K562 (cell line): ENCODE measurements around the gene GAPT.

Experiments
- CREB5 ChIP-seq: fragments of 250-450 bp; sonication (Bioruptor Pico); IDR thresholded peaks from 2 replicates; pipeline ENCODE4 v1.5.0; 2020; ENCODE audit warnings: mild to moderate bottlenecking
- EGR1 ChIP-seq: fragments of 450-650 bp; conservative IDR thresholded peaks from 2 replicates; pipeline ENCODE4 v1.6.1; 2017; ENCODE audit warnings: mild to moderate bottlenecking
- ETV6 ChIP-seq, 3 experiments: fragments of 150-350 bp in 1 of 3; sonication (generic) in 1 of 3; formaldehyde crosslinking in 1 of 3; IDR thresholded peaks; 2 replicates each; pipeline versions ENCODE4 v1.6.1 to v1.8.0; 2014 to 2022; ENCODE audit warnings: borderline replicate concordance in 2 of 3, low read depth in 2 of 3, antibody characterized with exemption in 1 of 3, low read length in 1 of 3, mild to moderate bottlenecking in 1 of 3, missing genetic modification reagents in 1 of 3
- GABPA ChIP-seq: fragments of 200-800 bp; sonication (Bioruptor generic); conservative IDR thresholded peaks from 2 replicates; pipeline ENCODE4 v1.6.1; 2016; ENCODE audit warnings: low read depth, missing genetic modification characterization, missing compliant biosample characterization
- HDAC1 ChIP-seq, 2 experiments: fragments of 450-650 bp; IDR thresholded peaks; 2 replicates each; pipeline ENCODE4 v1.6.1; 2016 to 2017; ENCODE audit warnings: inconsistent platforms in 1 of 2, mild to moderate bottlenecking in 1 of 2, moderate library complexity in 1 of 2
- HDAC2 ChIP-seq: fragments of 450-650 bp; IDR thresholded peaks from 2 replicates; pipeline ENCODE4 v1.6.1; 2016; ENCODE audit warnings: mild to moderate bottlenecking
- HMG20B ChIP-seq: fragments of 250-450 bp; sonication (Bioruptor Pico); IDR thresholded peaks from 2 replicates; pipeline ENCODE4 v1.5.0; 2021; ENCODE audit warnings: mild to moderate bottlenecking
- ILK ChIP-seq: fragments of 450-650 bp; IDR thresholded peaks from 2 replicates; pipeline ENCODE4 v1.6.1; 2016; ENCODE audit warnings: missing genetic modification characterization, low read depth, mild to moderate bottlenecking, missing compliant biosample characterization, moderate library complexity, borderline replicate concordance
- REST ChIP-seq, 2 experiments: fragments of 450-650 bp; formaldehyde crosslinking in 1 of 2; IDR thresholded peaks; 2 replicates each; pipeline versions ENCODE4 v1.4.0 to v1.6.1; 2014 to 2020; ENCODE audit warnings: mild to moderate bottlenecking in 2 of 2, borderline replicate concordance in 1 of 2, low read depth in 1 of 2
- SIX5 ChIP-seq, 2 experiments: IDR thresholded peaks; 2 replicates each; pipeline ENCODE4 v1.6.1; 2011; ENCODE audit warnings: low read length in 2 of 2, borderline replicate concordance in 1 of 2, low read depth in 1 of 2, mild to moderate bottlenecking in 1 of 2, moderate library complexity in 1 of 2; ENCODE audit not compliant: insufficient read depth in 1 of 2
- ZNF444 ChIP-seq: fragments of 250-450 bp; sonication (Bioruptor Pico); IDR thresholded peaks from 2 replicates; pipeline ENCODE4 v1.4.0; 2020; ENCODE audit warnings: mild to moderate bottlenecking, moderate library complexity
- TF ChIP-seq, protein P1 (sequence below): fragments of 150-350 bp; conservative IDR thresholded peaks from 2 replicates; pipeline ENCODE4 v1.6.1; 2014; ENCODE audit warnings: low read length
- TF ChIP-seq, protein P2 (sequence below): sonication (generic); formaldehyde crosslinking; IDR thresholded peaks from 2 replicates; pipeline ENCODE4 v1.8.1; 2023; ENCODE audit warnings: mild to moderate bottlenecking, missing genetic modification reagents

DNA sequence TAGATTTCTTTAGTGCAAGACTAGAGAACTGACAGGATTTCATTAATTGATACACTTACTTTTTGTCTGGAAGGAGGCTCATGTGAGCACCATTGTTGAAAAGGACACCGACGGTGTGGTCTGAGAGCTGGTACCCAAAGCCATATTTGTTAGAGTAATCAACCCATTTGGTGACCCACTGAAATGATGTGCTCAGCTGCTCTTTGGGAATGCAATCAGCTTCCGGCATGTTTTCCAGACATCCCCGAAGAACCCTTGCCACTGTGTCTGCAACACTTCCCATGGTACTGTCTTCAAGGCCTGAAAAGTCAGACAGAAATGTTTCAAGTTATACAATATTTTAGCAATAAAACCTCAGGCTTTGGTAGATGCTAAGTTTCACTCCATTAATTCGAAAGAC lies 35.8 kb upstream of the GAPT start:
- TF ChIP-seq ZNF444 (no peak), GABPA (no peak), ETV6 (IDR thresholded peaks at IDR 0.05; ENCODE audit: borderline replicate concordance in 1 of 2, low read depth in 2 of 2, low read length in 1 of 2) (no peak), ETV6 (CRISPR knock-in tag; IDR thresholded peaks at IDR 0.05; ENCODE audit: borderline replicate concordance) (no peak), HDAC2 (no peak), ILK (no peak), SIX5 (IDR thresholded peaks at IDR 0.05; ENCODE audit: borderline replicate concordance in 1 of 2, insufficient read depth in 1 of 2, low read depth in 1 of 2, low read length in 2 of 2) (no peak), HMG20B (no peak), HDAC1 (IDR thresholded peaks at IDR 0.05) (no peak), EGR1 (no peak), CREB5 (no peak), REST (IDR thresholded peaks at IDR 0.05; ENCODE audit: borderline replicate concordance) (no peak), REST (CRISPR knock-in tag; IDR thresholded peaks at IDR 0.05; ENCODE audit: low read depth) (no peak)
- TF ChIP-seq, protein P1, sequence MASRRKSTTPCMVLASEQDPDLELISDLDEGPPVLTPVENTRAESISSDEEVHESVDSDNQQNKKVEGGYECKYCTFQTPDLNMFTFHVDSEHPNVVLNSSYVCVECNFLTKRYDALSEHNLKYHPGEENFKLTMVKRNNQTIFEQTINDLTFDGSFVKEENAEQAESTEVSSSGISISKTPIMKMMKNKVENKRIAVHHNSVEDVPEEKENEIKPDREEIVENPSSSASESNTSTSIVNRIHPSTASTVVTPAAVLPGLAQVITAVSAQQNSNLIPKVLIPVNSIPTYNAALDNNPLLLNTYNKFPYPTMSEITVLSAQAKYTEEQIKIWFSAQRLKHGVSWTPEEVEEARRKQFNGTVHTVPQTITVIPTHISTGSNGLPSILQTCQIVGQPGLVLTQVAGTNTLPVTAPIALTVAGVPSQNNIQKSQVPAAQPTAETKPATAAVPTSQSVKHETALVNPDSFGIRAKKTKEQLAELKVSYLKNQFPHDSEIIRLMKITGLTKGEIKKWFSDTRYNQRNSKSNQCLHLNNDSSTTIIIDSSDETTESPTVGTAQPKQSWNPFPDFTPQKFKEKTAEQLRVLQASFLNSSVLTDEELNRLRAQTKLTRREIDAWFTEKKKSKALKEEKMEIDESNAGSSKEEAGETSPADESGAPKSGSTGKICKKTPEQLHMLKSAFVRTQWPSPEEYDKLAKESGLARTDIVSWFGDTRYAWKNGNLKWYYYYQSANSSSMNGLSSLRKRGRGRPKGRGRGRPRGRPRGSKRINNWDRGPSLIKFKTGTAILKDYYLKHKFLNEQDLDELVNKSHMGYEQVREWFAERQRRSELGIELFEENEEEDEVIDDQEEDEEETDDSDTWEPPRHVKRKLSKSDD, result no peak
- TF ChIP-seq, protein P2, sequence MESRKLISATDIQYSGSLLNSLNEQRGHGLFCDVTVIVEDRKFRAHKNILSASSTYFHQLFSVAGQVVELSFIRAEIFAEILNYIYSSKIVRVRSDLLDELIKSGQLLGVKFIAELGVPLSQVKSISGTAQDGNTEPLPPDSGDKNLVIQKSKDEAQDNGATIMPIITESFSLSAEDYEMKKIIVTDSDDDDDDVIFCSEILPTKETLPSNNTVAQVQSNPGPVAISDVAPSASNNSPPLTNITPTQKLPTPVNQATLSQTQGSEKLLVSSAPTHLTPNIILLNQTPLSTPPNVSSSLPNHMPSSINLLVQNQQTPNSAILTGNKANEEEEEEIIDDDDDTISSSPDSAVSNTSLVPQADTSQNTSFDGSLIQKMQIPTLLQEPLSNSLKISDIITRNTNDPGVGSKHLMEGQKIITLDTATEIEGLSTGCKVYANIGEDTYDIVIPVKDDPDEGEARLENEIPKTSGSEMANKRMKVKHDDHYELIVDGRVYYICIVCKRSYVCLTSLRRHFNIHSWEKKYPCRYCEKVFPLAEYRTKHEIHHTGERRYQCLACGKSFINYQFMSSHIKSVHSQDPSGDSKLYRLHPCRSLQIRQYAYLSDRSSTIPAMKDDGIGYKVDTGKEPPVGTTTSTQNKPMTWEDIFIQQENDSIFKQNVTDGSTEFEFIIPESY (CRISPR knock-in tag), result no peak
